ENCODE measurements around the gene CACNA2D3. TPM values are rescaled to one million over a fixed set of nuclear protein-coding genes. Genes with fewer than 3 reads are reported as not detected.
"Not testable (repeated sequence)": the region's sequence is repeated elsewhere in the genome, so short reads cannot be mapped to it uniquely, and the experiment has no call there.

CACNA2D3 gene
- 1.9 TPM for polyA plus RNA-seq (ENCODE audit: insufficient read length)

GRCh38 chr3:54122324-54123002 is at the start of gene CACNA2D3:
Gene CACNA2D3 (plus strand): TSS chr3:54122552.
- no peak for DNase-seq (ENCODE audit: low read depth)

- no peak for DNase-seq (ENCODE audit: low read depth)
Observed at GRCh38 chr3:54073386-54073785, 49.0 kb upstream of the CACNA2D3 start.

GRCh38 chr3:54079314-54079713 is 43.0 kb upstream of the CACNA2D3 start:
- no peak for DNase-seq (ENCODE audit: low read depth)

- no peak for DNase-seq (ENCODE audit: low read depth)
Observed at GRCh38 chr3:54079730-54080325, 42.5 kb upstream of the CACNA2D3 start.

GRCh38 chr3:54083921-54084320 is 38.4 kb upstream of the CACNA2D3 start:
- DNase-seq (ENCODE audit: low read depth): no peak

- no peak for DNase-seq (ENCODE audit: low read depth)
Observed at GRCh38 chr3:54085936-54086335, 36.4 kb upstream of the CACNA2D3 start.

GRCh38 chr3:54086652-54087405 is 35.5 kb upstream of the CACNA2D3 start:
- no peak for DNase-seq (ENCODE audit: low read depth)

GRCh38 chr3:54087581-54088410 is 34.6 kb upstream of the CACNA2D3 start:
- no peak for DNase-seq (ENCODE audit: low read depth)

GRCh38 chr3:54093491-54094248 is 28.7 kb upstream of the CACNA2D3 start:
- no peak for DNase-seq (ENCODE audit: low read depth)

- DNase-seq (ENCODE audit: low read depth): no peak
Observed at GRCh38 chr3:54094926-54095325, 27.4 kb upstream of the CACNA2D3 start.

- DNase-seq (ENCODE audit: low read depth): no peak
Observed at GRCh38 chr3:54099381-54099780, 23.0 kb upstream of the CACNA2D3 start.

GRCh38 chr3:54104084-54104483 is 18.3 kb upstream of the CACNA2D3 start:
- no peak for DNase-seq (ENCODE audit: low read depth)

- not testable (repeated sequence) for DNase-seq (ENCODE audit: low read depth)
Observed at GRCh38 chr3:54116129-54116528, 6.2 kb upstream of the CACNA2D3 start.

- no peak for DNase-seq (ENCODE audit: low read depth)
Observed at GRCh38 chr3:54120657-54121413, 1.5 kb upstream of the CACNA2D3 start.

- no peak for DNase-seq (ENCODE audit: low read depth)
Observed at GRCh38 chr3:54121414-54122323, 683 bp upstream of the CACNA2D3 start.

GRCh38 chr3:54123003-54123775 is 837 bp downstream of the CACNA2D3 start:
- DNase-seq (ENCODE audit: low read depth): no peak

GRCh38 chr3:54123776-54124196 is 1.4 kb downstream of the CACNA2D3 start:
- DNase-seq (ENCODE audit: low read depth): no peak

GRCh38 chr3:54125300-54125699 is 2.9 kb downstream of the CACNA2D3 start:
- DNase-seq (ENCODE audit: low read depth): no peak

- DNase-seq (ENCODE audit: low read depth): no peak
Observed at GRCh38 chr3:54126551-54126950, 4.2 kb downstream of the CACNA2D3 start.

Data from forelimb muscle (tissue), 1 donor.